B cell (primary cell): ENCODE results near the gene CA11. TPM values are rescaled to one million over a fixed set of nuclear protein-coding genes. Genes with fewer than 3 reads are reported as not detected.
"Not testable (repeated sequence)": the region's sequence is repeated elsewhere in the genome, so short reads cannot be mapped to it uniquely, and the experiment has no call there.

Source experiments
- ATAC-seq: fragments of 200-7000 bp; cut with Tn5 transposase; one replicate; pipeline ENCODE4 v1.10.0; 2021; ENCODE audit warnings: low read depth, mild to moderate bottlenecking, moderate number of reproducible peaks, moderate library complexity
- CTCF ChIA-PET: fragments of 350-600 bp; sonication (Branson Sonifier 250); formaldehyde crosslinking; loops from one replicate; lab custom pipeline; 2021; ENCODE audit warnings: antibody characterized with exemption, inconsistent platforms; lab: Charles Lee
- POLR2A ChIA-PET: fragments of 350-600 bp; sonication (Branson Sonifier 250); formaldehyde crosslinking; loops from one replicate; lab custom pipeline; 2021; ENCODE audit warnings: antibody characterized with exemption; lab: Charles Lee
- DNase-seq: peaks from one replicate; pipeline ENCODE4 v3.0.0; 2013
- H2AFZ ChIP-seq: 2 replicates; pipeline ENCODE4 v1.6.1; 2012; ENCODE audit warnings: mild to moderate bottlenecking, low read depth, low read length; ENCODE audit not compliant: insufficient read depth, poor library complexity, severe bottlenecking
- H3K27ac ChIP-seq, 2 donors: 1 replicate in 1 of 2; 2 replicates in 1 of 2; pipeline ENCODE4 v1.5.1; 2012 to 2013; ENCODE audit warnings: low read length in 2 of 2, mild to moderate bottlenecking in 2 of 2, moderate library complexity in 1 of 2
- H3K27me3 ChIP-seq, 4 experiments: fragments of 200-600 bp in 1 of 4; sonication (generic) in 1 of 4; replicated peaks in 1 of 4; 1 replicate in 2 of 4; 2 replicates in 2 of 4; pipeline versions ENCODE4 v1.6.1 to v1.7.0; 2013 to 2016; ENCODE audit warnings: low read length in 3 of 4, mild to moderate bottlenecking in 2 of 4, mixed read lengths in 1 of 4, moderate library complexity in 1 of 4; ENCODE audit not compliant: insufficient read depth in 4 of 4, control insufficient read depth in 3 of 4; ENCODE audit errors: control extremely low read depth in 1 of 4
- H3K36me3 ChIP-seq, 2 experiments: replicated peaks in 1 of 2; 1 replicate in 1 of 2; 2 replicates in 1 of 2; pipeline versions ENCODE4 v1.6.1 to v1.7.1; 2013; ENCODE audit warnings: low read length in 1 of 2; ENCODE audit not compliant: insufficient read depth in 2 of 2, control insufficient read depth in 1 of 2; ENCODE audit errors: control extremely low read depth in 1 of 2, extremely low read depth in 1 of 2
- H3K4me1 ChIP-seq, 2 donors: fragments of 200-600 bp in 1 of 2; sonication (generic) in 1 of 2; 1 replicate in 1 of 2; 2 replicates in 1 of 2; pipeline versions ENCODE4 v1.5.1 to v1.6.1; 2013 to 2017; ENCODE audit warnings: low read length in 2 of 2; ENCODE audit not compliant: control insufficient read depth in 2 of 2, insufficient read depth in 2 of 2
- H3K4me2 ChIP-seq: replicated peaks from 2 replicates; pipeline ENCODE3; 2012; ENCODE audit warnings: mild to moderate bottlenecking, low read depth, low read length; ENCODE audit not compliant: poor library complexity, severe bottlenecking
- H3K4me3 ChIP-seq, 5 experiments: fragments of 200-600 bp in 1 of 5; sonication (generic) in 1 of 5; 1 replicate in 3 of 5; 2 replicates in 2 of 5; pipeline versions ENCODE4 v1.5.1 to v1.7.0; 2011 to 2016; ENCODE audit warnings: low read length in 4 of 5, mild to moderate bottlenecking in 4 of 5, low read depth in 2 of 5, control low read depth in 1 of 5, moderate library complexity in 1 of 5; ENCODE audit not compliant: insufficient read depth in 1 of 5; ENCODE audit errors: control extremely low read depth in 1 of 5, extremely low read depth in 1 of 5
- H3K79me2 ChIP-seq: fragments of 200-600 bp; sonication (generic); one replicate; pipeline ENCODE4 v1.6.0; 2016; ENCODE audit warnings: low read length; ENCODE audit not compliant: control insufficient read depth, insufficient read depth
- H3K9ac ChIP-seq: fragments of 200-600 bp; sonication (generic); 2 replicates; pipeline ENCODE4 v1.6.1; 2017; ENCODE audit warnings: mild to moderate bottlenecking, low read length, moderate library complexity
- H3K9me3 ChIP-seq, 3 donors: one replicate each; pipeline versions ENCODE4 v1.6.1 to v1.7.1; 2013; ENCODE audit warnings: low read length in 2 of 3; ENCODE audit not compliant: control insufficient read depth in 2 of 3, insufficient read depth in 1 of 3; ENCODE audit errors: control extremely low read depth in 1 of 3
- H4K20me1 ChIP-seq: 2 replicates; pipeline ENCODE4 v1.6.0; 2012; ENCODE audit warnings: mild to moderate bottlenecking, low read length; ENCODE audit not compliant: insufficient read depth, control insufficient read depth, poor library complexity, severe bottlenecking
- H3K27ac Mint-ChIP-seq: one replicate; pipeline ENCODE4 v1.8.0; 2021; ENCODE audit warnings: mixed read lengths
- H3K27me3 Mint-ChIP-seq: one replicate; pipeline ENCODE4 v1.8.0; 2021; ENCODE audit warnings: mixed read lengths
- H3K4me1 Mint-ChIP-seq: one replicate; pipeline ENCODE4 v1.8.0; 2021; ENCODE audit warnings: mixed read lengths
- H3K4me3 Mint-ChIP-seq: one replicate; pipeline ENCODE4 v1.8.0; 2021; ENCODE audit warnings: mixed read lengths
- H3K9me3 Mint-ChIP-seq: one replicate; pipeline ENCODE4 v1.8.0; 2022; ENCODE audit warnings: mixed read lengths; ENCODE audit not compliant: insufficient read depth
- EZH2 ChIP-seq: IDR thresholded peaks from 2 replicates; pipeline ENCODE4 v1.6.1; 2012; ENCODE audit warnings: borderline replicate concordance, low read depth, mild to moderate bottlenecking, moderate library complexity, low read length; ENCODE audit not compliant: insufficient read depth, poor library complexity, severe bottlenecking
- WGBS: methylation state at CpG from one replicate; pipeline ENCODE4 v1.1.5; 2013; ENCODE audit warnings: missing lambda C conversion rate; ENCODE audit not compliant: insufficient coverage; 5-methylcytosine and 5-hydroxymethylcytosine counted together
- intact Hi-C: fragments of 100-400 bp; cut with micrococcal nuclease; formaldehyde crosslinking; loops from one replicate; pipeline ENCODE4 v1.10.0; 2022
- polyA plus RNA-seq: library from polyadenylated mRNA; depleted of rRNA; stranded (reverse); fragments of >200 nt; gene quantifications from 2 replicates; pipeline ENCODE4 v1.2.3, GENCODE V29; 2012
- total RNA-seq, 2 donors: library from RNA; stranded (reverse); fragments of 120-200 nt in 1 of 2; gene quantifications; 1 replicate in 1 of 2; 2 replicates in 1 of 2; pipeline versions ENCODE4 v1.2.3 to v1.2.4, GENCODE V29; 2013 to 2022
- TF ChIP-seq, protein P1 (sequence below): fragments of 200-600 bp; IDR thresholded peaks from one replicate; pipeline ENCODE4 v1.8.0; 2022; ENCODE audit warnings: antibody characterized with exemption, mild to moderate bottlenecking

Gene CA11
- total and polyA plus RNA-seq, 2 donors (not counting 1 experiment from before 2014, with no cell fraction given) = 6.5 to 27.7 TPM

DNA sequence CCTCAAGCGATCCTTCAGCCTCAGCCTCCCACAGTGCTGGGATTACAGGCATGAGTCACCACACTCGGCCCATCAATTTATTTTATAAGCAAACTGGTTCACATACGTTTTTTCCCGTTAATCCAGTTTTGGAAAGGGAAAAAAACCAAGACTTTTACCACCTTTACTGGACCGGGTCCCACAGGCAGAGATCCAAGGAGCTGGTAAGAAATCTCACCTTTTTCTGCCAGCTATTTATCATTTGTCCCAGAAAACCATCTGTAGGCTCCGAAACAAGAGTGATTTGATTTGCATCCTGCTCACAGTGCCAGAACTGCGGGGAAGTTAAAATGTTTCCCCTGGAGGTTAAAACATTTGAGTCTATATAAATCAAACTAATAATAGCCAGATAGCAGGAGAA lies 43.5 kb upstream of the CA11 start:
- no peaks in the 10 kb centered on the region for H3K4me1 Mint-ChIP-seq
- POLR2A ChIA-PET = no interaction called here
- H3K27me3 Mint-ChIP-seq = no peaks in the 10 kb centered on the region
- Histone ChIP-seq H3K9ac (no peak overlapping the region), H3K36me3 (no peaks in the 10 kb centered on the region), H3K79me2 (no peaks in the 10 kb centered on the region), H3K4me1 (no peaks in the 10 kb centered on the region), H3K9me3 (no peaks in the 10 kb centered on the region), H3K4me3 (no peak overlapping the region), H3K27me3 (no peaks in the 10 kb centered on the region), H2AFZ (no peak overlapping the region), H3K27ac (no peak overlapping the region), H3K4me2 (no peak overlapping the region), H4K20me1 (no peaks in the 10 kb centered on the region)
- TF ChIP-seq, protein P1, sequence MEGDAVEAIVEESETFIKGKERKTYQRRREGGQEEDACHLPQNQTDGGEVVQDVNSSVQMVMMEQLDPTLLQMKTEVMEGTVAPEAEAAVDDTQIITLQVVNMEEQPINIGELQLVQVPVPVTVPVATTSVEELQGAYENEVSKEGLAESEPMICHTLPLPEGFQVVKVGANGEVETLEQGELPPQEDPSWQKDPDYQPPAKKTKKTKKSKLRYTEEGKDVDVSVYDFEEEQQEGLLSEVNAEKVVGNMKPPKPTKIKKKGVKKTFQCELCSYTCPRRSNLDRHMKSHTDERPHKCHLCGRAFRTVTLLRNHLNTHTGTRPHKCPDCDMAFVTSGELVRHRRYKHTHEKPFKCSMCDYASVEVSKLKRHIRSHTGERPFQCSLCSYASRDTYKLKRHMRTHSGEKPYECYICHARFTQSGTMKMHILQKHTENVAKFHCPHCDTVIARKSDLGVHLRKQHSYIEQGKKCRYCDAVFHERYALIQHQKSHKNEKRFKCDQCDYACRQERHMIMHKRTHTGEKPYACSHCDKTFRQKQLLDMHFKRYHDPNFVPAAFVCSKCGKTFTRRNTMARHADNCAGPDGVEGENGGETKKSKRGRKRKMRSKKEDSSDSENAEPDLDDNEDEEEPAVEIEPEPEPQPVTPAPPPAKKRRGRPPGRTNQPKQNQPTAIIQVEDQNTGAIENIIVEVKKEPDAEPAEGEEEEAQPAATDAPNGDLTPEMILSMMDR = no peak
- DNase-seq (no peak), ATAC-seq (no peak)
- no peaks in the 10 kb centered on the region for H3K9me3 Mint-ChIP-seq
- H3K27ac Mint-ChIP-seq = no peak overlapping the region
- WGBS = 84% methylated on average over 3 of the region's 7 CpGs
- CTCF ChIA-PET = interaction anchor here (1.3 kb wide), 1 partner anchor 15 kb away, joined by 4 read pairs; no protein-coding TSS in a partner anchor
- H3K4me3 Mint-ChIP-seq = no peak overlapping the region
- intact Hi-C loops = no loop called here

DNA sequence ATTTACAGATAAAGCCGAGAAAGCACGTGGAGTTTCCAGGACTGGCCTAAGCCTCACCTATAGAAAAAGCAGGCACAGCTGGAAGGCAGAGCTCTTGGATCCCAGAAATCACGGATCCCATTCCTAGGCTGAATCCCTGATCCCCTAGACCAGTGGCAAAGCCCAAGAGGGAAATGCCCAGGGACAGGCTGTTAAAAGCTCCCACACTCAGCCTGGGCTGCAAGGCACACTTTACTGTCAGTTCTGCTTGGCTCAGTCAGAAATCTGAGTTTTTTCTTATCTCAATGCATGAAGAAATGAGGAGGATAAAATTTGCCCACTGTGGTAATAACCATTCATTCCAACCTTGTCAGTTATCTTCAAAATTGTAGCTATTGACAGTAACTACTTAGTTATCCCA lies 41.8 kb upstream of the CA11 start:
- no peaks in the 10 kb centered on the region for H3K27me3 Mint-ChIP-seq
- TF ChIP-seq, protein P1 = no peak
- no peak for TF ChIP-seq EZH2

DNA sequence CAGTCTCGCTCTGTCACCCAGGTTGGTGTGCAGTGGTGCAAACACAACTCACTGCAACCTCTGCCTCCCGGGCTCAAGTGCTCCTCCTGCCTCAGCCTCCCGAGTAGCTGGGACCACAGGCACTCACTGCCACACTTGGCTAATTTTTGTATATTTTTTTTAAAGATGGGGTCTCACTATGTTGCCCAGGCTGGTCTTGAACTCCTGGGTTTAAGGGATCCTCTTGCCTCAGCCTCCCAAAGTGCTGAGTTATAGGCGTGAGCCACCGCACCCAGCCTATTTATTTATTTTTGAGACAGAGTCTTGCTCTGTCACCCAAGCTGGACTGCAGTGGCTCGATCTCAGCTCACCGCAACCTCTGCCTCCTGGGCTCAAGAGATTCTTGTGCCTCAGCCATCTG lies 40.6 kb upstream of the CA11 start:
- H3K4me3 ChIP-seq, H3K4me1 Mint-ChIP-seq, H3K9ac ChIP-seq, H3K27ac ChIP-seq, H3K4me3 Mint-ChIP-seq, H3K4me2 ChIP-seq, H3K27me3 ChIP-seq, H3K27me3 Mint-ChIP-seq, H3K79me2 ChIP-seq, DNase-seq, H2AFZ ChIP-seq, H3K9me3 Mint-ChIP-seq, ATAC-seq, H3K27ac Mint-ChIP-seq, H3K9me3 ChIP-seq, H4K20me1 ChIP-seq, H3K36me3 ChIP-seq, H3K4me1 ChIP-seq, intact Hi-C loops: not testable (repeated sequence)
- POLR2A ChIA-PET = interaction anchor here (0.6 kb wide), 1 partner anchor 39 kb away, joined by 3 read pairs; no protein-coding TSS in a partner anchor
- WGBS = 97% methylated on average over 4 of the region's 7 CpGs
- CTCF ChIA-PET = interaction anchor here (0.6 to 1.6 kb wide), 2 partner anchors 11 to 155 kb away, joined by 3 read pairs; no protein-coding TSS in a partner anchor

More for the DNA sequence above, 41.8 kb upstream of the CA11 start:
- WGBS = 93% methylated on average over 3 of the region's 3 CpGs
- CTCF ChIA-PET = interaction anchor here (1.6 kb wide), 1 partner anchor 12 kb away, joined by 3 read pairs; no protein-coding TSS in a partner anchor
- H3K9ac ChIP-seq = no peak overlapping the region
- intact Hi-C loops = no loop called here
- no peak for DNase-seq
- no peaks in the 10 kb centered on the region for H3K79me2 ChIP-seq
- no peaks in the 10 kb centered on the region for H4K20me1 ChIP-seq
- POLR2A ChIA-PET = no interaction called here
- H3K9me3 Mint-ChIP-seq = no peaks in the 10 kb centered on the region
- H3K9me3 ChIP-seq = no peaks in the 10 kb centered on the region
- H3K27ac Mint-ChIP-seq = no peak overlapping the region
- no peaks in the 10 kb centered on the region for H3K4me1 ChIP-seq
- no peak for ATAC-seq
- no peak overlapping the region for H3K4me2 ChIP-seq
- H3K4me3 Mint-ChIP-seq = no peak overlapping the region
- H3K4me3 ChIP-seq = no peak overlapping the region
- H3K4me1 Mint-ChIP-seq = peaks cover 2% of the 10 kb centered on the region
- H3K27ac ChIP-seq = no peak overlapping the region
- no peak overlapping the region for H2AFZ ChIP-seq
- no peaks in the 10 kb centered on the region for H3K36me3 ChIP-seq
- no peaks in the 10 kb centered on the region for H3K27me3 ChIP-seq
